ENCODE results near the gene AP3M1.

The AP3M1 gene

DNA sequence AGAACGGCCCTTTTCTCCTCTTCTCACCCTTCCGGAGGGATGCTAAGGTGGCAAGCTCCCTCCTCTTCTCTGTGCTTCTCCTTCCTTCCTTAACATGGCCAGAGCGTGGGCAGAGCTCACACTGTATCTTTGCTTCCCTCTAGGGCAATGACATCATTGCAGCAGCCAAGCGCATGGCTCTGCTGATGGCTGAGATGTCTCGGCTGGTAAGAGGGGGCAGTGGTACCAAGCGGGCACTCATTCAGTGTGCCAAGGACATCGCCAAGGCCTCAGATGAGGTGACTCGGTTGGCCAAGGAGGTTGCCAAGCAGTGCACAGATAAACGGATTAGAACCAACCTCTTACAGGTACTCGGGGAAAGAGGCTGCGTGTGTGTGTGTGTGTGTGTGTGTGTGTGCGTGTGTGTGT lies 36.6 kb downstream of the AP3M1 start:
- DNase-seq (ENCODE audit: low spot score), result no peak

DNA sequence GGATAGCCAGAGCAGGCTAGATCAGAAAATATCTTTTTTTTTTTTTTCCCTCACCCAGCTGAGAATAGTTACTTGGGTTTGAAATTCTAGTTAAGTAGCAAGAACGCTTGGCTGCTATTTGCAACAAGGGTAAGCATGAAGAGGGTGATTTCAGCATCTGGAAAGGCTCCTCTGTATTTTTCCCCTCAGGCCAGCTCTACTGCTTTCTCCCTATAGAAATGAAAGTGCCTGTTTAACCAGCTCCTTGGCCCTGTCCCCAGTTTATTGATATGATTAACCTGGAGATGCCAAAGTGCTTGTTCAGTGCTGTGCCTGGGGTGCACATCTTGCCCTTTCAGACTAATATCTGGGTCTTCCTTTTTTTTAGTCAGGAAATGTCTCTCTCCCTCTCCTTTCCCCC lies 37.1 kb downstream of the AP3M1 start:
- DNase-seq (ENCODE audit: low spot score), result no peak

DNA sequence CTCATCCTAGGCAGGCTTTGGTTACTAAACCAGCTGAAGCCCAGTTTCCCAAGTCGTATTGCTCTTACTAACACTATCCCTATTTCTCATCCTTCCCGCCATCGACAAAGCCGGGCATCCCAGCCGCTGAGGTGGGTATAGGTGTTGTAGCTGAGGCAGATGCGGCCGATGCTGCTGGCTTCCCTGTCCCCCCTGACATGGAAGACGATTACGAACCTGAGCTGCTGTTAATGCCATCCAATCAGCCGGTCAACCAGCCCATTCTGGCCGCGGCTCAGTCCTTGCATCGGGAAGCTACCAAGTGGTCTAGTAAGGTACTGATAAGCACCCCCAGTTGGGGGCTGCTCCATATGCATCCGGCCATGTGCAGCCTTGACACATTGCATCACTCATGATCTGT lies 38.8 kb downstream of the AP3M1 start:
- no peak for DNase-seq (ENCODE audit: low spot score)

- DNase-seq (ENCODE audit: low spot score), result no peak
These were observed 40.5 kb downstream of the AP3M1 start for GRCh38 chr10:74110120-74110519.

- DNase-seq (ENCODE audit: low spot score), result no peak
These were observed 41.2 kb downstream of the AP3M1 start for GRCh38 chr10:74109452-74109851.

GRCh38 chr10:74107391-74107790 lies 43.2 kb downstream of the AP3M1 start:
- DNase-seq (ENCODE audit: low spot score), result no peak

- DNase-seq (ENCODE audit: low spot score), result no peak
These were observed 45.6 kb downstream of the AP3M1 start for GRCh38 chr10:74104996-74105395.

DNA sequence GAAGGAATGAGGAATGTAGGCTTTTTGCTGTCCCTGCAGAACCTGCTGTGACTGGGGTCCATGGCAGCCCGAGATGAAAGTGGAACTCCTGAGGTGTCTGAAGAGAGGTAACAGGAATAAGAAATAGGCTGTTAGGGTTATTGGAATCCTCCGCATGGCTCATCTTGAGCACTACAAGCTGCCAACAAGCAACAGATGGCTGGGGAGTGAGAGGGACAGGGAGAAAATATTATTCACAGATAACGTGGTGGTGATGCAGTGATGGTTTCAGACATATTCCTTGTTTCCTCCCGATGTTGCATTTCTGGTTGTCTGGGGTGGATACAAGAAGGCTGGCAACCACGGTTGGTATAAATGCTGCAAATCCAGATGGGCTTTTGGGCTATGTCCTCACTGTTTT lies 46.1 kb downstream of the AP3M1 start:
- DNase-seq (ENCODE audit: low spot score), result no peak

- DNase-seq (ENCODE audit: low spot score), result no peak
These were observed 46.9 kb downstream of the AP3M1 start for GRCh38 chr10:74103560-74104258.

GRCh38 chr10:74099836-74100235 lies 50.8 kb downstream of the AP3M1 start:
- DNase-seq (ENCODE audit: low spot score), result no peak

DNA sequence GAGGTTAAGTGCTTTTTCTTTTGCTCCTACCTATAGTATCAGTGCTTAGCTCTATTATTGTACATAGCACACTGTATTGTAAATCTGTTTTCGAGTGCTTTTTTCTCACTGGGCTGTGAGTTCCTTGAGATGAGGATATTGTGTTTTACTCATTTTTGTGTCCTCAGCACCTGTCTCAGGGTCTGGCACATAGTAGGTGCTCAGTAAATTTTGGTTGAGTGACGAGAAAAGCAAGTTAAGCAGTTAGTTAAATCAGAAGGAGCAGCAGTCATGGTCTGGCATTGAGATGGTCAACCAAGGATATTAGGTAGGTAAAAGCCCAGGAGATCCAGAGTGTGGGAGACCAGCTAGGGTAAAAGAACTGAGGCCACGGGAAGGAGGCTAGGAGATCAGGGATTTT lies 51.2 kb downstream of the AP3M1 start:
- no peak for DNase-seq (ENCODE audit: low spot score)

GRCh38 chr10:74097776-74098175 lies 52.9 kb downstream of the AP3M1 start:
- no peak for DNase-seq (ENCODE audit: low spot score)

- DNase-seq (ENCODE audit: low spot score), result no peak
These were observed 53.9 kb downstream of the AP3M1 start for GRCh38 chr10:74096777-74097176.

DNA sequence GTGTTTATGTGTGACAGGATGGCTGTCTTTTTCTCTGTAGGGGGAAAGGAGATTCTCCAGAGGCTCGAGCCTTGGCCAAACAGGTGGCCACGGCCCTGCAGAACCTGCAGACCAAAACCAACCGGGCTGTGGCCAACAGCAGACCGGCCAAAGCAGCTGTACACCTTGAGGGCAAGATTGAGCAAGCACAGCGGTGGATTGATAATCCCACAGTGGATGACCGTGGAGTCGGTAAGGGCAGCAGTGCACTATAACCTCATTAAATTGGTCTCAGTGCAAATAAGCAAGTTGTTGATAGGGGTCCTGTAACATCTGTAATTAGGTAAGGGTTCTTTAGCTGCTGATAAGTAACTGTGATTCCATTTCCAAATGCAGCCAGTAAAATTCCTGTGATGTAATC lies 56.4 kb downstream of the AP3M1 start:
- DNase-seq (ENCODE audit: low spot score), result no peak

DNA sequence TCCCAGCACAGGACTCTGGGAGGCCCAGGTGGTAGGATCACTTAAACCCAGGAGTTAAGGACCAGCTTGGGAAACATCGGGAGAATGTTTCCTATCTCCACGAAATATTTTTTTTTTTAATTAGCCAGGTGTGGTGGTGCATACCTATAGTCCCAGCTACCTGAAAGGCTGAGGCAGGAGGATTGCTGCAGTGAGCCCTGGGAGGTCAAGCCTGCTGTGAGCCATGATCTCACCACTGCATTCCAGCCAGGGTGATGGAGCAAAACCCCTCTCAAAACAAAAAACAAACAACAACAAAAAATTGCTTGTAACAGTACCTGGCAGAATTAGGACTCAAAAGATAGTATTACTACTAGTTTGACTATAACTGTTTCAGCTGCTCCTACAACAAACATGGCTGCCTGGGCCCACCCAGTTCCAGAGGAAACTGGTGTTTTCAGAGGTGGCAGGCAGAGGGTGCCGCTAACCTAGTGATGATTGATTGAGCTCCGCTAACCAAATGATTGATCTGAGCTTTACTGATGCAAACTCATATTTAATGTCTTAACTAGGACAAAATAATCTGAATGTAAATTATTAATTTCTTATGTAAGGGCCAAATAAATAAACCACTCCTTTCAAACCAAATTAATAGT lies 57.0 kb downstream of the AP3M1 start:
- no peak for DNase-seq (ENCODE audit: low spot score)

DNA sequence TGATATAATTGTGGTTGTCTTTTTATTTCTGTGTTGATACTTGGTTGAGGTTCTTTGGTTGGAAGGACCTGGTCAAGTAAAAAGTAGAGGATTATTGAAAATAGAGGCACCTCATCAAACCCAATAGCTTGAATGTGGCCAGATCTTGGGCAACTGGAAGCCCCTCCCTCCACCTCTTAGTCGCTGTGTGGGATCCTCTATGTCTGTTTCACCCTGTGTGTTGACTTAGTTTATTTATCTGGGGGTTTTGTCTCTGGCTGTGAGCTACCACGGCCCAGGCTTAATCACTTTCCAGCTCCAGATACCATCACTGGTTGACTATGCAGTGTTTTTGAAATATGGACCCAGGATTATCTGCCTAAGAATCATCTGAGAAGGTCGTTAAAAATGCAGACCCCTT lies 58.3 kb downstream of the AP3M1 start:
- no peak for DNase-seq (ENCODE audit: low spot score)

DNA sequence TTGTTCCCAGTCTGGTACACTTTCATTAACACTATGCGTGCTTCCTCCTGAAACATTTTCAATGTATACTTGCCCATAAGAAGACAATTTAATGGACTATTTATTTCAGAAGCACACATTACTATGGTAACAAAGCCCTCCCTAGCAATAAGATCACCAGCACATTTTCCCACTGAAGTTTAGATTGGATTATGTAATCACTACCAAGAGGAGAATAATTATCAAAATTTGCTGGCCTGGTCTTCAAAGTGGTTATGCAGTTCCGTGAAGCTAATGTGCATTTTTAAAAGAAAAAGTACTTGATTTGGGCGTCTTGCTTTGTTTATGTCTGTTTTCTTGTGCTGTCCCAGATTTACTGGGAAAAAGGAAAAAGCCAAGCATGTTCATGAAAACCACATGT lies 61.9 kb downstream of the AP3M1 start:
- DNase-seq (ENCODE audit: low spot score), result no peak

- no peak for DNase-seq (ENCODE audit: low spot score)
These were observed 64.3 kb downstream of the AP3M1 start for GRCh38 chr10:74086317-74086716.

- no peak for DNase-seq (ENCODE audit: low spot score)
These were observed 65.7 kb downstream of the AP3M1 start for GRCh38 chr10:74084955-74085354.

GRCh38 chr10:74083304-74083703 lies 67.3 kb downstream of the AP3M1 start:
- no peak for DNase-seq (ENCODE audit: low spot score)

DNA sequence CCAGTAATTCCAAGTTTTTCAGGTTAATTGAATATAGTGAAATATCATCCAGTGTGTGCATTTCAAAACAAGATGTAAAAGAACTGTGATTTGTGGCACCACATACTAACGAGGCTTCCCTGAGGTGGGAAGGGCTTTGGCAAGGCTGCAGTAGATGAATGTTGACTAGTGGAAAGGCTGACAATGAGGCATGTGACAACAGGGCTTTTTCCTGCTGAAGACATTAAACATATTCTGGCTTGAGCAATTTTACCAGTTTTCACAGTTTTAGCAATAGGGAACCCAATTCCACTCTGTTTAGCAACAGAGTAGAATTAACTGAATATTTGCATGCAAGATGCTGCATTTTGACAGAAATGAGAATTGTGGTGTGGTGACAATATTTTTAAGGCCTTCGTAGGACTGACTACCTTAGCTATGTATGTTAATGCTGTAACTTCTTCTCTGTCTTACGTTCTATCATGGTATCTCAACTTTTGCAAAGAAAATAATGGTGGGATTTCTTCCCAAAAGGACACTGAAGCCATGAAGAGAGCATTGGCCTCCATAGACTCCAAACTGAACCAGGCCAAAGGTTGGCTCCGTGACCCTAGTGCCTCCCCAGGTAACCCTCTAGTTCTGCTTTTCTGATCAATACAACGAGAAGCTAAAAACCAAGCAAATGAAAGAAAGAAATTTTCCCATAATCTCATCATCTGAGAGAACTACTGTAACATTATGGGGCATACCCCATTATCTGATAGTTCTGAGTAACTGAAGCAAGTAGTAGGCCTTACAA lies 68.5 kb downstream of the AP3M1 start:
- no peak for DNase-seq (ENCODE audit: low spot score)

DNA sequence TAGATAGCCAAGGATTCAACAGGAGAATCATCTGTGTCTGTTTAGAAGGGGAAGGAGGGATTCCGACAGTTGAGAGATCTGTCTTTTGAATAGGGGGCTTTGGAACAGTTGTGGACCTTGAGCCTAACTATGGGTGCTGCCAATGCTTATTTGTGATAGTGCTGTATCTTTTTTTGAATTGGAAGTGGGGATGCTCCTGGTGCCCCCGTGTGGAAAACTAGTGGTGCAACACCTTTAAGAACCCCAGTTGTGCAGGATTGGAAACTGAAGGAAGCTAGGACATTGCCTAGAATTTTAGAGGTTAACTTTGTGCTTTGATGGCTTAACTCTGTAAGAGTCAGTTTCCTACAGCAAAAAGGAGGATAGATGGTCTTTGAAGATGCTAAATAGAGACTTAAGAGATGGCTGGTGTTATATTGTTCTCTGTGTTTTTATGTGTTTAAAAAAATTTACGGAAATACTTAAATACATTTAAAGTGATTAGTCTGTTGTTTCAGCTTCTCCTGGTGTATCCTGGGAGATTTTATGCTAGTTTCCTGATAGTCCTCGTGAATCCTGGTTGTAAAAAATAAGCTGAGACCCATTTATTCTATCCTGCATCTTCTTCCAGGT lies 69.3 kb downstream of the AP3M1 start:
- no peak for DNase-seq (ENCODE audit: low spot score)
